Body of pancreas (tissue), 4 donors: ENCODE results near the gene BATF2. TPM values are rescaled to one million over a fixed set of nuclear protein-coding genes. Genes with fewer than 3 reads are reported as not detected.

ENCODE experiments used
- ATAC-seq: fragments of 150-250 bp; one replicate; pipeline ENCODE4 v1.9.1; 2016
- DNase-seq, 4 donors: peaks; one replicate each; pipeline ENCODE4 v3.0.0-alpha.2; 2019
- H3K27ac ChIP-seq, 4 donors: fragments of 200-600 bp; sonication (generic); 1 replicate in 3 of 4; 2 replicates in 1 of 4; pipeline versions ENCODE4 v1.5.1 to v1.6.1; 2016 to 2019; ENCODE audit warnings: mild to moderate bottlenecking in 1 of 4, mixed read lengths in 1 of 4, moderate library complexity in 1 of 4
- H3K27me3 ChIP-seq, 2 donors: fragments of 200-600 bp; sonication (generic); one replicate each; pipeline ENCODE4 v1.6.0; 2016; ENCODE audit warnings: mild to moderate bottlenecking in 1 of 2
- H3K36me3 ChIP-seq, 2 donors: fragments of 200-600 bp; sonication (generic); replicated peaks in 1 of 2; 2 replicates each; pipeline ENCODE4 v1.5.1; 2016; ENCODE audit warnings: low read depth in 2 of 2; ENCODE audit not compliant: insufficient read depth in 1 of 2
- H3K4me1 ChIP-seq: fragments of 200-600 bp; sonication (generic); one replicate; pipeline ENCODE4 v1.6.0; 2016
- H3K4me3 ChIP-seq, 2 donors: fragments of 200-600 bp; sonication (generic); 1 replicate in 1 of 2; 2 replicates in 1 of 2; pipeline ENCODE4 v1.5.1; 2016 to 2019
- H3K9me3 ChIP-seq, 3 donors: fragments of 200-600 bp; sonication (generic); 1 replicate in 2 of 3; 2 replicates in 1 of 3; pipeline ENCODE4 v1.5.1; 2016
- CTCF ChIP-seq, 7 experiments: fragments of 450-650 bp in 4 of 7; fragments of 200-600 bp in 3 of 7; sonication (generic) in 3 of 7; IDR thresholded peaks; one replicate each; pipeline ENCODE4 v1.5.1; 2016 to 2019; ENCODE audit warnings: antibody characterized with exemption in 7 of 7
- POLR2A ChIP-seq, 3 donors: fragments of 450-650 bp; IDR thresholded peaks; one replicate each; pipeline ENCODE4 v1.6.1; 2016; ENCODE audit warnings: antibody characterized with exemption in 3 of 3, mild to moderate bottlenecking in 2 of 3
- WGBS, 2 donors: methylation state at CpG; one replicate each; pipeline ENCODE4 v1.1.5; 2017; 5-methylcytosine and 5-hydroxymethylcytosine counted together
- intact Hi-C: fragments of 100-400 bp; cut with DNase I; formaldehyde crosslinking; loops from one replicate; pipeline ENCODE4 v1.15.1; 2023
- microRNA-seq, 2 donors: library from miRNA; unstranded; fragments of <30 nt; microRNA quantifications; one replicate each; pipeline ENCODE4, GENCODE V29; 2016; ENCODE audit warnings: borderline number of aligned reads in 2 of 2, borderline replicate concordance in 2 of 2
- small RNA-seq: library from RNA; depleted of rRNA; stranded (forward); fragments of <200 nt; gene quantifications from one replicate; pipeline ENCODE3, GENCODE V24; 2016
- total RNA-seq, 2 donors: library from RNA; depleted of rRNA; stranded (reverse); fragments of >200 nt; gene quantifications; one replicate each; pipeline ENCODE4 v1.1.0, GENCODE V29; 2016

The BATF2 gene
- total RNA-seq, 2 donors from 2014 or later: 2.3 to 20.8 TPM

GRCh38 chr11:64951529-64951928 is 45.2 kb downstream of the BATF2 start:
- no peak overlapping the region for H3K27ac ChIP-seq
- intact Hi-C loops: no loop called here
- no peaks in the 10 kb centered on the region for H3K36me3 ChIP-seq
- H3K9me3 ChIP-seq: no peaks in the 10 kb centered on the region
- 45 to 68% methylated on average over 3 to 4 of the region's 4 CpGs for WGBS, 2 donors
- H3K27me3 ChIP-seq: no peaks in the 10 kb centered on the region
- DNase-seq (no peak), ATAC-seq (no peak)
- no peak overlapping the region for H3K4me3 ChIP-seq
- no peaks in the 10 kb centered on the region for H3K4me1 ChIP-seq
- TF ChIP-seq CTCF (IDR thresholded peaks at IDR 0.05): no peak
- TF ChIP-seq POLR2A (IDR thresholded peaks at IDR 0.05): no peak

- TF ChIP-seq POLR2A (IDR thresholded peaks at IDR 0.05): no peak
- TF ChIP-seq CTCF (IDR thresholded peaks at IDR 0.05): no peak
Observed at GRCh38 chr11:64947208-64947814, 49.5 kb downstream of the BATF2 start.

More at GRCh38 chr11:64947208-64947814, 49.5 kb downstream of the BATF2 start:
- whole genome bisulfite sequencing, 2 donors: 57 to 63% methylated on average over 5 of the region's 5 CpGs
- Histone ChIP-seq H3K9me3 (no peaks in the 10 kb centered on the region), H3K4me3 (no peak overlapping the region), H3K4me1 (no peaks in the 10 kb centered on the region), H3K27ac (no peak overlapping the region), H3K36me3 (no peaks in the 10 kb centered on the region), H3K27me3 (no peaks in the 10 kb centered on the region)
- no peak for ATAC-seq
- DNase-seq: no peak
- intact Hi-C loops: no loop called here

Small RNA genes within 50 kb of the gene (microRNA-seq; reads per million reads assigned to microRNA genes)
- gene MIR6879: 0 to 0.47 reads per million in 2 donors

Small RNA genes within 50 kb of the gene (small RNA-seq; reads per million reads assigned to genes)
- gene MIR6879 (not detected), gene SNX15 (not detected)

Other genes starting within 250 kb of the BATF2 start
- gene PYGM, start 237.0 kb downstream of the BATF2 start, total RNA-seq: 1 to 10 TPM in 1 of 2 donors, under 1 TPM in 1; 0.78 to 4.3 TPM
- gene SF1, start 218.4 kb downstream of the BATF2 start, total RNA-seq: 100 to 1,000 TPM; 150 to 470 TPM
- 10 to 100 TPM; 10.4 to 18.1 TPM for gene MAP4K2, start 193.8 kb downstream of the BATF2 start, total RNA-seq
- 10 to 100 TPM; 18.8 to 18.9 TPM for gene MEN1, start 186.4 kb downstream of the BATF2 start, total RNA-seq
- 10 to 100 TPM; 13.5 to 18.9 TPM for gene CDC42BPG, start 152.3 kb downstream of the BATF2 start, total RNA-seq
- 10 to 100 TPM; 18.7 to 45.2 TPM for gene EHD1, start 118.3 kb downstream of the BATF2 start, total RNA-seq
- gene ATG2A, start 79.8 kb downstream of the BATF2 start, total RNA-seq: 10 to 100 TPM; 16.3 to 34.3 TPM
- 10 to 100 TPM; 12.7 to 35.6 TPM for gene PPP2R5B, start 72.3 kb downstream of the BATF2 start, total RNA-seq
- 10 to 100 TPM in 1 of 2 donors, 1 to 10 TPM in 1; 7.3 to 18.5 TPM for gene GPHA2, start 61.1 kb downstream of the BATF2 start, total RNA-seq
- gene MAJIN, start 24.9 kb downstream of the BATF2 start, total RNA-seq: under 1 TPM in 1 of 2 donors, not detected in 1; 0.78 TPM
- gene ARL2, start 17.2 kb upstream of the BATF2 start, total RNA-seq: 10 to 100 TPM; 67.6 to 75.5 TPM
- gene SNX15, start 30.5 kb upstream of the BATF2 start, total RNA-seq: 10 to 100 TPM in 1 of 2 donors, 1 to 10 TPM in 1; 7.9 to 10.6 TPM
- gene SAC3D1, start 44.2 kb upstream of the BATF2 start, total RNA-seq: 10 to 100 TPM in 1 of 2 donors, 1 to 10 TPM in 1; 5.4 to 30.3 TPM
- gene NAALADL1, start 61.6 kb upstream of the BATF2 start, total RNA-seq: 10 to 100 TPM in 1 of 2 donors, 1 to 10 TPM in 1; 1.6 to 11.5 TPM
- gene CDCA5, start 87.1 kb upstream of the BATF2 start, total RNA-seq: 1 to 10 TPM in 1 of 2 donors, not detected in 1; 2.3 TPM
- gene ZFPL1, start 87.3 kb upstream of the BATF2 start, total RNA-seq: 10 to 100 TPM; 23.1 to 29.3 TPM
- gene VPS51, start 99.2 kb upstream of the BATF2 start, total RNA-seq: 100 to 1,000 TPM; 206 to 360 TPM
- 10 to 100 TPM; 25.4 to 85.6 TPM for gene TM7SF2, start 114.9 kb upstream of the BATF2 start, total RNA-seq
- gene ZNHIT2, start 120.7 kb upstream of the BATF2 start, total RNA-seq: 10 to 100 TPM; 18.7 to 33.9 TPM
- gene FAU, start 125.2 kb upstream of the BATF2 start, total RNA-seq: 1,000 to 10,000 TPM; 1,320 to 1,355 TPM
- 10 to 100 TPM; 34.2 to 35.6 TPM for gene MRPL49, start 125.3 kb upstream of the BATF2 start, total RNA-seq
- 10 to 100 TPM; 41.0 to 97.2 TPM for gene SYVN1, start 137.5 kb upstream of the BATF2 start, total RNA-seq
- not detected for gene SPDYC, start 173.3 kb upstream of the BATF2 start, total RNA-seq
- 100 to 1,000 TPM; 142 to 245 TPM for gene CAPN1, start 185.0 kb upstream of the BATF2 start, total RNA-seq